ENCODE results near the gene ITPA.

Gene ITPA

DNA sequence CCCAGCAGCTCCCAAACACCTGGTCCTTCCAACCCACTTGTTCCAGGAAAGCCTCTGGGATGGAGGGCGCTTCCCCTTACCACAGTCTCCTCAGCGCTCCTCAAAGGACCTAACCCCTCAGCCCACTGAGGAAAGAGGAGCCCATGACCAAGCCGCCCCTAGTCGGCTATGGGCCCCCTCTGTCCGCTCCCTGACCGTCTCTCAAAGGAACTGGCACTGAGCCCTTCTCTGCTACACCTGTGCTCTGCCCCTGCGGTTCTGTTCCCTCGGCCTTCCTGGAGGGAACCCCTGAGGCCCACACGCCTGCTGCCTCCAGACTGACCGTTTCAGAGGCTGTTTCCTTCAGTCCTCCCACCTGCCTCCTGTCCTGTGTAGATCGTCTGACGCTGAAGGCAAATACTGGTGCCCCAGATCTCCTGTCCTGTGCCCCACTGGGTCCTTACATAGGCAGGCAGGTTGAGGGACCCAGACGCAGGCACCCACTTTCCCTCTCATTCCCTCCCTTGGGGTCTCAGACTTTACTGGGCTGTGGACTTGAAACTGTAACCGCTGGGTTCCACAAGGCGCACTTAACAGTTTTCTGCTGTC is 31.6 kb downstream of the ITPA start:
- DNase-seq (ENCODE audit: insufficient read length, low spot score): no peak
- FAIRE-seq: no peak

DNA sequence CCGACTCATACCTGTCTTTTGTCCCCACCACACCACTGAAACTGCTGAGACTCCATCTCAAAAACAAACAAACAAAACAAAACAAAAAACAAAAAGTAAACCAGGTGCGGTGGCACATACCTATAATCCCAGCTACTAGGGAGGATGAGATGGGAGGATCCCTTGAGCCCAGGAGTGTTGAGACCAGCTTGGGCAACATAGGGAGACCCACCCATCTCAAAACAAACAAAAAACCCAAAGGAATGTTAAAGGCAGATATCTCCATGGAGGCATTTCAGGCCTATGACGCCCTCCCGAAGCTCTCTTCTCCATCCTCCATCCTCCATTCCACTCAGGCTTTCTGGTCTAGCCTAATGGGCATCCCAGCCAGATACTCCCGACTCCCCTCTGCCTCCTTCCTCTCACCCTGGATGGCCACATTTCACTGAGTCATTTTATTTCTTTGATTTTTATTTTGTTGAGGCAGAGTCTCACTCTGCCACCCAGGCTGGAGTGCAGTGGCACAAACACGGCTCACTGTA is 32.9 kb downstream of the ITPA start:
- FAIRE-seq: no peak
- no peak for DNase-seq (ENCODE audit: insufficient read length, low spot score)

DNA sequence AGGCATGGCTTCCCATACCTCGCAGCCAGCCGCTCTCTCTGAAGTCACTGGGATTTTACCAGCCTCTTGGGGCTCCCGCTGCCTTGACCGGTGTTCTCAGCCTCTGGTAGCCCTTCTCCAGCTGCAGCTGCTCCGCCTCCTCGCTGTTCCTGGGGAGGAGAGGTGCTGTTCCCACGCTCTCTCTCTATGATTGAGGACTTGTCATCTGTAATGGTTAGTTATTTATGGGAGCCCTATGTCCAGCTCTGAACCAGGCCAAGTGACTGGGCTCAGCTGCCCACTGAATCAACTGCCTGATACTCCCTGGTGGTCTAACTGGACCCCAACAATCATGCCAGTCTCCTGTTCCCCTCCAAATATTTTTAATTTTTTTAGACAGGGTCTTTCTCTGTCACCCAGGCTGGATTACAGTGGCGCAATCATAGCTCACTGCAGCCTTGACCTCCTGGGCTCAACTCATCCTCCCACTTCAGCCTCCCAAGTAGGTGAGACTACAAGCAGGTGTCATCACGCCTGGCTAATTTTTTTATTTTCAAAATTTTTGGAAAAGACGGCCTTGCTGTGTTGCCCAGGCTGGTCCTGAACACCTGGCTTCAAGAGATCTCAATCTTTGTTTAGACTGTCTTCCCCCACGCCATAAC is 34.5 kb downstream of the ITPA start:
- no peak for DNase-seq (ENCODE audit: insufficient read length, low spot score)
- no peak for FAIRE-seq

DNA sequence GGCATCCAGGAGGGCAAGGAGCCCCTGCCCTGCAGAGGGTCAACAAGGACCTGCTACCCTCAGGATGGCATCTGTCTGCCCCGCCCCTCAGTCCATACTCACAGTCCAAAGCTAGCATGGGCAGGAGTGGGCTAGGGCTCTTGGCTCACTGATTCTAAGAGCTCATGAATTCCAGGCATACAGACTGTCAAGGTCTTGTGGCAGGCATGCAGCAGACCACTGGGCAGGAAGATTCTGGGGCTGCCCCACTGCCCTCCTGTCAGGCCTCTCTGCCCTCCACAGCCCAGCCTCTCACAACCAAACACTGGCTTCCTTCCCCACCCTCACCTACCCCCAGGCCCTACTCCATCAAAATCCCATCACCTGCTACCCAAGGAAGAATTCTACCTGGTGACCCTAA is 35.3 kb downstream of the ITPA start:
- DNase-seq (ENCODE audit: insufficient read length, low spot score): no peak
- no peak for FAIRE-seq

DNA sequence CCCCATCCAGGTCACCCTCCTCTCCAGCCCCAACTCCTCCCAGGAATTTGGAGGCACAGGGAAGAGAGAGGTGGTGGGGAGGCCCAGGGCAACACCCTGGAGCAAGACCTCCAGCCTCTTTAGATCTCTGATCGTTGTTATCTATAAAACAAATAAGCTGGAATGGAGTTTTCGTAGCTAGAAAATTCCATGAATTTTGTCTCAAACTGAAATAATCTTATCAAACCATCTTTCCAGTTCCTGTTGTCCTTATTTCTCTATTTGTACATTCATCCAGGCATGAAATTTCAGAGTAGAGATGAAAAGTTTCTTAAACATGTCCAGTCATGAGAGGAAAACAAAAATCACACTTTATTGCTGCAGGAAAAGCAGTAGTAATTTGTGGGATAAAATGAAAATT is 35.9 kb downstream of the ITPA start:
- FAIRE-seq (no peak), DNase-seq (ENCODE audit: insufficient read length, low spot score) (no peak)

DNA sequence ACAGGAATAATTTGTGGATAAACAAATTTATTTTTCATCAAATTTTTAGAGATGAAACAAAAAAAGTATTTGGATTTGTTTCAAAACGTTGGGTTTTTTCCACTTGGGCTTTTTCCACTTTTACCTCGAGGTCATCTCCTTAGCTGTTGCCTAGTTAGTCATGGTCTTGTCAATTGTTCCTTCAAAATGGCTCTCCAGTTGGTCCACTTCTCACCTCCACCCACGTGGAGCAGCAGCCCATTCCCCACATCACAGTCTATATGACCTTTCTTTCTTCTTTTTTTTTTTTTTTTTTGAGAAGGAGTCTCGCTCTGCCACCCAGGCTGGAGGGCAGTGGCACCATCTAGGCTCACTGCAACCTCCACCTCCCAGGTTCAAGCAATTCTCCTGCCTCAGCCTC is 36.4 kb downstream of the ITPA start:
- FAIRE-seq (no peak), DNase-seq (ENCODE audit: insufficient read length, low spot score) (no peak)

DNA sequence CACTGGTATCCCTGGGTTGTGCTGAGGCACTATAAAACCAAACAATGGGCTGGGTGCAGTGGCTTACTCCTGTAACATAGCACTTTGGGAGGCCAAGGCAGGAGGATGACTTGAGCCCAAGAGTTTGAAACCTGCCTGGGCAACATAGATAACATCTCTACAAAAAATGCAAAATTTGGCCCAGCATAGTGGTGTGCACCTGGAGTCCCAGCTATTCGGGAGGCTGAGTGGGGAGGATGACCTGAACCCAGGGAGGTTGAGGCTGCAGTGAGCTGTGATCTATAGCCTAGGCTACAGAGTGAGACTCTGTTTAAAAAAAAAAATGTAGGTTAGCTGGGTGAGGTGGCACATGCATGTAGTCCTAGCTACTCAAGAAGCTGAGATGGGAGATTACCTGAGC is 37.4 kb downstream of the ITPA start:
- FAIRE-seq (no peak), DNase-seq (ENCODE audit: insufficient read length, low spot score) (no peak)

DNA sequence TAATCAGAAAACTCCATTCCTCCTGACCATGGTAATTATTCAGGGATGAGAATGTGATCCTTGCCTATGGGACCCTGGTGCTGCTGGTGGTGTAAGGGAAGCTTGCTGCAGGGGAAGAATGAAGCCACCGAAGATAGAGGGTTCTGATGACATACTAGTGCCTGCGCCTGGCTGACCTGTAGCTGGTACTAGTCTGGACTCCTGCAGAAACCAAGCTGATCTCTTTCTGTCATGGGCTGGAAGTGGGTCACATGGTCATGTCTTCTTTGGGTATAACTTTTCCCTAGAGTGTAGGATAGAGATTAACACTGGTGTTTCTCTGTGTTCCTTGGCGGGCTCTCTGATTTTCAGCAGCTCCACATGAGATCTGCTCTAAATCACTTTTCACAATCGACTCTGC is 38.3 kb downstream of the ITPA start:
- FAIRE-seq (no peak), DNase-seq (ENCODE audit: insufficient read length, low spot score) (no peak)

DNA sequence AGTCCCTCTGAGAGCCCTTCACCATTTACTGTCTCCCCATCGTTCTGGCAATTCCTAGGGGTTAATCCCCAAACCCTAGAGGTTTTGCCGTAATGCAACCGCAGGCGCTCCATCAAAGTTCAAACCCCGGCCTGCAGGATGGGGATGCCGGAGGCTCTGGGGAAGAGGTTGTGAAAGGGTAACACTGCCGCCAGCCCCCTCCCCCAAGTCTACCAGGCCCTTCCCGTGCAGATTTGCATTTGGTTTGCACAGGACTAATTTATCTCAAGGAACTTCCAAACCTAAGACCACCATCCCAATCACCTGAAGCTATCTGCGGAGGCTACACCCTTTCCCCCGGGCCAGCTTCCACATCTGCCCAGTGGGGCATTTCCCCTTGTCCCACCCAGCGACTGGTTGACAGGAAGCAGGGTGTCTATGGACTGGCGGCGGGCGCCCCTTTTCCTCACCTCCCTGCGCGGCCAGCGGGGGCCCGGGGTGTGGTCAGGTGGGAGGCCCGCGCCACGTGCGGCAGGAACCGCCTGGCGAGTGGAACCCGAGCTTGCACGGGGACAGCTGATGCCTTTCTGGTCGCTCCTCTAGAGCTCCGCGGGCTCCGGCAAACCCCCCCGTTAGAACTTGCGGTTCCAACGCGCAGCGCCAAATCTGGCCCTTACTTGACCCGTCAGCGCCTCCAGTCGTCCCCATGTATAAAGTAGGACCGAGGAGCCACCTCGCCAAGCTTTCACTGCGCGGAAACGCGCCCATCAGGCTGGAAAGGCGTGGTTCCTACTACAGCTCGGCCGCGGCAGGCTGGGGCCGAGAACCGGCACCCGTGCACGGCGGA is 39.1 kb downstream of the ITPA start:
- no peak for FAIRE-seq
- DNase-seq (ENCODE audit: insufficient read length, low spot score): no peak

DNA sequence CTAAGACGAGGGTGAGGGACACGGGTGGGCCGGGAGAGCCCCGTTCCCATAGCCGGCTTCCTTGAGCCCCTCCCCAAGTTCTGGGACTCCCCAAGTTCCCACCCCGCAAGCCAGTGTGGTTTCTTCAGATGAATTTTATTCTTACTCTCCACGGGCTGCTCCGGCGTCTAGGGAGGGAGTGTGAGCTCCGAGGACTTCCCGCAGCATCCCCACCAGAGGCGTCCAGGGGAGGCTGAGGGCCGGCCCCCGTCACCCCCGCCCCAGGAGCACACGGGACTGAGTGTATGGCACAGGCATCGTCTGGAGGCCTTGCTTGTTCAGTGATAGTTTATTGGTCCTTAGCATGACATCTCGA is 39.7 kb downstream of the ITPA start:
- DNase-seq (ENCODE audit: insufficient read length, low spot score): no peak
- FAIRE-seq: no peak

DNA sequence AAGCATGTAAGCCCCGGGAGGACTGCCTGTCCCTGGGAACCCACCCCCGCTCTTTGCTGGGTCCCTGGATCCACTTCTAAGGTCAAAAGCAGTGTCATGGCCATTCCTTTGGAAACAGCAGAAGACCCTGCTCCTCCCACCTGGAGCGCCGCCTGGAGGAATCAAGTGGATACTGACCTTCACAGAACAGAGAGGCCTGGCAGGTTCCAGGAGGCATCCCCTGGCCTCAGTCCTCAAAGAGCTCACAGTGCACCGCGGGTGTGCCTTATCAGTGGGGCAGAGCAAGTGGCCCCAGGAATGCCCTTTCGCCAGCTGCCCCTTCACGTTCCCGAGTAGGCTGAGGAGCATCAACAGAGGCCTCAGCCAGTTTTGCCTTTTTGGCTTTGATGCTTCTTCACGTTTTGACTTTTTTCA is 40.8 kb downstream of the ITPA start:
- DNase-seq (ENCODE audit: insufficient read length, low spot score) (no peak), FAIRE-seq (no peak)

DNA sequence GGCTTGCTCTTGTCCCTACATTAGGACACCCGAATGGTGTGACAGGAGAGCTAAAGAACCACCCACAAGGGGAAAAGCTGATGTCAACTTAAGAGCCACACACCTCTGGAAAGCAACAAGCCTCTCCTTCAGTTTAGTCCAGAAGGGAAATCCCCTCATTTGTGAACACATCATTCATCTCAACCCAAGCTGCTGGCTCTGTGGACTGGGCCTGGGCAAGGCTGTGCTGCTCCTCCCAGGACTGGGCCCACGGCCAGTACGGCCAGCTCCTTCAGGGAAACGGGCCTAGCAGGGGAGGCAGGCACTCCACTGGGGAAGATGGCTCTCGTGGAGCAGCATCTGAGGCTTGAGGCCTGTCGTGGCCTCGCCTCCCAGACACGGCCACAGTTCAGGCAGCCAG is 42.5 kb downstream of the ITPA start:
- FAIRE-seq: no peak
- no peak for DNase-seq (ENCODE audit: insufficient read length, low spot score)

DNA sequence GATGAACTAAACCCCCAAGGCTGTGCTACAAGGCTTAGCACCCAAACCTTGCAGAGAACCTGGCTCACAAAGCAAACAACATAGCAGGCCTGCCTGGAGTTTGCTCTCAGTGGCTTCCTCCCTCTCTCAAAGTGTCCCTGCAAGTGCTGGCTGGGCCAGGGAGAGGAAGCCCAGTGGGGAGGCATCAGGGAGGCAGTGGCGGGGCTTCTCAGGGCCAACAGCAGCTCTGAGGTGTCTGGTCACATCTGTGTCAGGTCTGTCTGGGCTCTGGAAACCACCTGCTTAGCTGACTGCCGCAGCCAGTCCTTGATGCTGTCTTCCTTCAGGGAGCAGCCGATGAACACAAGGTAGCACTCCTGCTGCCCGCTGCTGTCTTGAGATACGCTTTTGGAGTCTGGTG is 46.4 kb downstream of the ITPA start:
- FAIRE-seq (no peak), DNase-seq (ENCODE audit: insufficient read length, low spot score) (no peak)

DNA sequence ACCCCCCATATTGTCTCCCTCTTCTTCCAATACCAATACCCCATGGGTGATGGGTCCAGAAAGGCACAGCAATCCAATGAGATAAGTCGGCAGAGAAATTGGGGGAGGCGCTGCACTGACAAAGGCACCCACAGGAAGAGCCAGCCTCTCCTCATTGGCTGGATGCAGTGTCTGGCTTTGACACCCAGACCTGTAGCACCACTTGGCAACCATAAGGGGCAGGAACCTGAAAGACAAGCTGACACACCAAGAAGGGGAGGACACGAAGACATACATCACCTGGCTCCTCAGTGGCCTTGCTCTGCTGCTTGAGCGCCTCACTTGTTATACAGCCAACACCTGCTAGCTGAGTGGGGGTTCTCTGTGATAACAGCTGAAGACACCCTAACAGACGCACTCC is 49.1 kb downstream of the ITPA start:
- no peak for FAIRE-seq
- DNase-seq (ENCODE audit: insufficient read length, low spot score): no peak

DNA sequence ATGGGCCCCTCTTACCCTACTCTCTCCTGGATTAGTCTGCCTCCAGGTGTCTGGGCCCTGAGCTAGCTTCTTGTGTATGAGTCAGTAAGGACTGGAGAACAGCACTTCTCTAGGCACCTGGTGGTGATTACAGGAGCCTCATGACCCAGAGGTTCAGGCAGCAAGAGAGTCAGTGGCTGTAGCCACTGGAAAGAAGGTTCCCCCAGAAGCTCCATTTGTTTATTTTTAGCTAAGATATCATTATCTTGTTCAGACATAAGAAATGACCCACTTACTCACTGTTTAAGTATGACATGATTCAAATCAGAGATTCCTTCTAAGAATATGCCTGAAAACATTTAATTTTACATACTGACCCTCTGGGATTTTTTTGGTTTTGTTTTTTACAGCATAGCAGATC is 53.3 kb downstream of the ITPA start:
- no peak for FAIRE-seq
- no peak for DNase-seq (ENCODE audit: insufficient read length, low spot score)

DNA sequence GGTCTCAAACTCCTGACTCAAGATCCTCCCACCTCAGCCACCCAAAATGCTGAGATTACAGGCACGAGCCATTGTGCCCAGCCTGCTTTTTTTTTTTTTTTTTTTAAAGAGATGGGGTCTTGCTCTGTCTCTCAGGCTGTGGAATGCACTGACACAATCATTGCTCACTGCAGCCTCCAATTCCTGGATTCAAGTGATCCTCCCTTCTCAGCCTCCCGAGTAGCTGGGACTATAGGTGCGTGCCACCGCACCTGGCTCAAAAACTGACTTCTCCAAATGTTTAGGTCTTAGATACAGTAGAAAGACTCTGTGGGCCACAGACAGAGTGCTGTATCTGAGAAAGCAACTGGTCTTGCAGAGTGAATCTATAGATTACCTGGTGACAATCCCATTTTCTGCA is 60.8 kb downstream of the ITPA start:
- DNase-seq (ENCODE audit: insufficient read length, low spot score): no peak
- FAIRE-seq: no peak

DNA sequence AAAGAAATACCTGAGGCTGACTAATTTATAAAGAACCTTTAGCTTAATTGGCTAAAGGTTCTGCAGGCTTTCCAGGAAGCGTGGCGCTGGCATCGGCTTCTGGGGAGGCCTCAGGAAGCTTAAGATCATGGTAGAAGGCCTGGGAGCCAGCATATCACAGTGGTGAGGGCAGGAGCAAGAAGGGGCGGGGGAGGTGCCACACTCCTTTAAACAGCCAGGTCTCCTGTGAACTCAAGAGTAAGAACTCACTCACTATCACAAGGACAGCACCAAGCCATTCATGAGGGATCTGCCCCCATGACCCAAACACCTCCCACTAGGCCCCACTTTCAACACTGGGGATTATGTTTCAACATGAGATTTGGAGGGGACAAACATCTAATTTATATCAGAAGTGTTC is 64.1 kb downstream of the ITPA start:
- FAIRE-seq (no peak), DNase-seq (ENCODE audit: insufficient read length, low spot score) (no peak)
